Measurements from ENCODE around the gene INPPL1. TPM values are rescaled to one million over a fixed set of nuclear protein-coding genes. Genes with fewer than 3 reads are reported as not detected.
A peak's percentile ranks its signal among the peaks of the same experiment; 100 is the strongest.

INPPL1 gene
- total and polyA plus RNA-seq, 2 donors (not counting 3 experiments of a cell fraction or from before 2014, with no cell fraction given), result 125 to 184 TPM

GRCh38 chr11:72238492-72239312, 14.1 kb downstream of the INPPL1 start:
- H3K4me3 ChIP-seq (replicated peaks in 1 of 3; ENCODE audit: insufficient read depth in 1 of 3, low read depth in 1 of 3, low read length in 3 of 3), result no peak overlapping the region
- H3K4me2 ChIP-seq (ENCODE audit: insufficient read depth, low read length), result no peak overlapping the region

More at GRCh38 chr11:72238492-72239312, 14.1 kb downstream of the INPPL1 start:
- ChIA-PET POLR2A (no interaction called here), CTCF (interaction anchor here (0.7 to 3.8 kb wide), 22 partner anchors 9 to 262 kb away, joined by 3 to 38 read pairs (median 3); partner anchors contain the start of gene INPPL1)
- DNase-seq (ENCODE audit: low read depth, low spot score) (no peak), FAIRE-seq (no peak)
- Histone ChIP-seq H3K9me1 (replicated peaks; ENCODE audit: control insufficient read depth, extremely low read depth, insufficient read depth, low read length) (no peaks in the 10 kb centered on the region), H3K27me3 (ENCODE audit: control insufficient read depth in 2 of 2, insufficient read depth in 2 of 2, low read length in 2 of 2) (peaks cover 35 to 44% of the 10 kb centered on the region in 2 experiments), H3K79me2 (ENCODE audit: control insufficient read depth, insufficient read depth, low read length) (no peaks in the 10 kb centered on the region), H3K27ac (ENCODE audit: insufficient read depth, low read depth, low read length) (no peak overlapping the region), H3K9me3 (replicated peaks; ENCODE audit: control insufficient read depth, insufficient read depth, low read length) (no peaks in the 10 kb centered on the region), H4K20me1 (replicated peaks; ENCODE audit: control insufficient read depth, extremely low read depth, insufficient read depth, low read length) (no peaks in the 10 kb centered on the region), H2AFZ (ENCODE audit: low read depth, low read length) (no peak overlapping the region), H3K4me1 (ENCODE audit: control insufficient read depth, extremely low read depth, insufficient read depth, low read length) (peaks cover 12% of the 10 kb centered on the region), H3K9ac (replicated peaks; ENCODE audit: extremely low read depth, insufficient read depth, low read length) (no peak overlapping the region), H3K36me3 (ENCODE audit: control insufficient read depth in 2 of 2, extremely low read depth in 1 of 2, insufficient read depth in 2 of 2, low read length in 2 of 2) (peaks cover 6 to 31% of the 10 kb centered on the region in 2 experiments)
- intact Hi-C loops (cut with micrococcal nuclease), result loop anchor here (1.0 to 2.0 kb wide), 4 partner anchors 15 to 213 kb away; no protein-coding TSS in a partner anchor
- TF ChIP-seq EZH2 (IDR thresholded peaks at IDR 0.05; ENCODE audit: borderline replicate concordance, low read depth, low read length, severe bottlenecking) (no peak), MYC (IDR thresholded peaks at IDR 0.05; ENCODE audit: low read depth, low read length) (no peak), POLR2A (IDR thresholded peaks at IDR 0.05; ENCODE audit: low read depth, low read length) (no peak), JUN (IDR thresholded peaks at IDR 0.05; ENCODE audit: borderline replicate concordance, insufficient read depth, insufficient read length, low read depth) (no peak), CTCF (IDR thresholded peaks at IDR 0.05; ENCODE audit: extremely low read depth in 1 of 2, insufficient read depth in 1 of 2, low read depth in 1 of 2, low read length in 2 of 2) (no peak), MAX (IDR thresholded peaks at IDR 0.05; ENCODE audit: insufficient read depth, insufficient read length) (no peak), POLR2AphosphoS5 (IDR thresholded peaks at IDR 0.05; ENCODE audit: insufficient read depth, low read depth, low read length) (no peak), GATA2 (IDR thresholded peaks at IDR 0.05; ENCODE audit: insufficient read depth, insufficient read length, low read depth, low read length) (no peak), FOS (IDR thresholded peaks at IDR 0.05; ENCODE audit: borderline replicate concordance, insufficient read depth, low read length) (no peak)
- BruUV-seq (replicated peaks), result TSS peak; percentile 51
- dilution Hi-C loops (cut with MboI; ENCODE audit: extremely low pct_ligation_motif_present, low sequenced_read_pairs), result no loop called here

All from endothelial cell of umbilical vein (primary cell).